ENCODE measurements around the gene HPCAL1. TPM values are rescaled to one million over a fixed set of nuclear protein-coding genes. Genes with fewer than 3 reads are reported as not detected.

The HPCAL1 gene
- total RNA-seq, 1 experiment from 2014 or later: 22.0 TPM

GRCh38 chr2:10415640-10416039 is 112.9 kb downstream of the HPCAL1 start:
- no peak for DNase-seq
- H3K4me3 ChIP-seq (ENCODE audit: insufficient read depth, low read depth, low read length): no peak overlapping the region
- no peaks in the 10 kb centered on the region for H3K36me3 ChIP-seq (replicated peaks; ENCODE audit: control insufficient read depth, insufficient read depth, low read length)
- H3K27me3 ChIP-seq (ENCODE audit: control insufficient read depth, insufficient read depth, low read length): no peaks in the 10 kb centered on the region

DNA sequence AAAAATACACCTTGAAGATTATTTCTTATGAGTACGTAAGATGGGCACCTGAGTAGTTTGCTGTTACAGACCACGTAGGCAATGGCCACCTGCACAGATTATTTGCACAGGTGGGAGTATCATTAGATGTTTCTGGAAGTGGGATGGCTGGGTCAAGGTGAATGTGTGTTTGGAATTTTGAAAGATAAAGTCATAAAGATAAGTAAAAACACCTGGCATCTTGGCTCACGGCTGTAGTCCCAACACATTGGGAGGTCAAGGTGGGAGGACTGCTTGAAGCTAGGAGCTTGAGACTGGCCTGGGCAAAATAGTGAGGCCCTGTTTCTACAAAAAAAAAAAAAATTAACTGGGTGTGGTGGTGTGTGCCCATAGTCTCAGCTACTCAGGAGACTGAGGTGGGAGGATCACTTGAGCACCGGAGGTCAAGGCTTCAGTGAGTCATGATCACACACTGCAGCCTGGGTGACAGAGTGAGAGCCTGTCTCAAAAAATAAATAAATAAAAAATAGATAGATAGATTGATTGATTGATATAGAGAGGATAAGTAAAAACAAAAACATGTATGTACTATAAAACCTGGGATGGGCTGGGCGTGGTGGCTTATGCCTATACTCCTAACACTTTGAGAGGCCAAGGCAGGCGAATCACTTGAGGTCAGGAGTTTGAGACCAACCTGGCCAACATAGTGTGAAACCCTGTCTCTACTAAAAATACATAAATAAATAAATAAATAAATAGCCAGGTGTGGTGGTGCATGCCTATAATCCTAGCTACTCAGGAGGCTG is 115.0 kb downstream of the HPCAL1 start:
- H3K4me3 ChIP-seq (ENCODE audit: insufficient read depth, low read depth, low read length): no peak overlapping the region
- no peaks in the 10 kb centered on the region for H3K27me3 ChIP-seq (ENCODE audit: control insufficient read depth, insufficient read depth, low read length)
- no peaks in the 10 kb centered on the region for H3K36me3 ChIP-seq (replicated peaks; ENCODE audit: control insufficient read depth, insufficient read depth, low read length)
- DNase-seq: no peak

DNA sequence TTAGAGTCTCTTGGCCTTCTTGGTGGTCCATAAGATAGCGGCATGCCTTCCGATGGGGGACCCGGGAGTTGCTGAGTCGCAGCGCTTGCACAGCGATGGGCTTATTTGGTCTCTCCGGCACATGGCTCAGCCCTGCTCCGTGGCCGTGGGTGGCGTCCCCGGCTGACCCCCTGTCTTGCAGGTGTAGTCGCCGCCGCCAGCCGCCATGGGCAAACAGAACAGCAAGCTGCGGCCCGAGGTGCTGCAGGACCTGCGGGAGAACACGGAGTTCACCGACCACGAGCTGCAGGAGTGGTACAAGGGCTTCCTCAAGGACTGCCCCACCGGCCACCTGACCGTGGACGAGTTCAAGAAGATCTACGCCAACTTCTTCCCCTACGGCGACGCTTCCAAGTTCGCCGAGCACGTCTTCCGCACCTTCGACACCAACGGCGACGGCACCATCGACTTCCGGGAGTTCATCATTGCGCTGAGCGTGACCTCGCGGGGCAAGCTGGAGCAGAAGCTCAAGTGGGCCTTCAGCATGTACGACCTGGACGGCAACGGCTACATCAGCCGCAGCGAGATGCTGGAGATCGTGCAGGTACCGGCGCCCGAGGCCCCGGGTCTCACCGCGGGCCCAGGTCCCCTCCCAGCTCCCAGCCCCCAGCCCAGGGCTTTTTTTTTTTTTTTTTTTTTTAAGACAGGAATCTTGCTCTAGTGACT is 117.0 kb downstream of the HPCAL1 start:
- Histone ChIP-seq H3K36me3 (replicated peaks; ENCODE audit: control insufficient read depth, insufficient read depth, low read length) (no peaks in the 10 kb centered on the region), H3K4me3 (ENCODE audit: insufficient read depth, low read depth, low read length) (no peak overlapping the region), H3K27me3 (ENCODE audit: control insufficient read depth, insufficient read depth, low read length) (no peaks in the 10 kb centered on the region)
- DNase-seq: no peak

DNA sequence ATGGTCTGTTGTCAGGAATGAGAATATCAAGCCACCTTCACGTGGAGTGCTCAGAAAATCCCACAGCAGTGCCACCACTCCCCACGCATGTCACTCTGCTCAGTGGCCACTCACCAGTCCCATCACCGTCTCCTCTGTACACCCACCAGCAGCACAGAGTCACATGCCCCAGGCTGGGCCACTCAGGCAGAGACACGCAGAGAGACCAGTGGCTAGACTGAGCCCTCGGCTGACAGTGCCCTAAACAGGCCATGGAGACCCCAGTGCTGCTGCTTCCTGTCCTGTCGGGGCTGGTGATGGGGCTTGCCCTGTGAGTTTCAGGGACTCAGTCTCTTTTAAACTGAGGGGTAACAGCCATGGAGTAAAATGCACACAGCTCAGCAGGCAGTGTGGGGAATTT is 119.5 kb downstream of the HPCAL1 start:
- no peak for DNase-seq
- H3K27me3 ChIP-seq (ENCODE audit: control insufficient read depth, insufficient read depth, low read length): no peaks in the 10 kb centered on the region

DNA sequence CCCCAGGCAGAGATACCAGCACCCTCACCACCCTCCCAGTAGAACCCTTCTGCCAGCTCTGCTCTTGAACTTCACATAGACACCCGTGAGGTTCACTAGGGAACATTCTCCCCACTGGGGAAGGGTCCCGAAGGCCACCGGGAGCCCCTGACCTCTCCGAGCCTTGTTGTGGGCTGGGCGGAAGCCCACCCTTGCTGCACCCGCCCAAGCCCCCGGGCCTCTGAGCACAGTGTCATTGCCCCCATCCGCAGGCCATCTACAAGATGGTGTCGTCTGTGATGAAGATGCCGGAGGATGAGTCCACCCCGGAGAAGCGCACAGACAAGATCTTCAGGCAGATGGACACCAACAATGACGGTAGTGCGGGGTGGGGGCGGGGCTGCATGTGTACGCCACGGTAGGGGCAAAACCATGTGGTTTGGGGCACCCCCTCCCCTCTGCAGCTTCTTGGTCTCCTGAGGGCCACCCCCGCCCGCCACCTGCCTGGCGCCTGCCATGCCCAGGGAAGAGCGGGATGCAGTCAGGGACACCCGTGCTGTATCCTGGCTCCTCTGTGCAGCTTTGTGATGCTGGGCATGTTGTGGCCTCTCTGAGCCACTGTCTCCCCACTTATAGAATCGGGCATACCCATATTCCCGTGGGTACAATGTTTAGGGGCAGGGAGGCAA is 120.2 kb downstream of the HPCAL1 start:
- H3K27me3 ChIP-seq (ENCODE audit: control insufficient read depth, insufficient read depth, low read length): no peaks in the 10 kb centered on the region
- H3K36me3 ChIP-seq (replicated peaks; ENCODE audit: control insufficient read depth, insufficient read depth, low read length): no peaks in the 10 kb centered on the region
- DNase-seq: no peak
- no peak overlapping the region for H3K4me3 ChIP-seq (ENCODE audit: insufficient read depth, low read depth, low read length)

More for the DNA sequence above, 119.5 kb downstream of the HPCAL1 start:
- no peaks in the 10 kb centered on the region for H3K36me3 ChIP-seq (replicated peaks; ENCODE audit: control insufficient read depth, insufficient read depth, low read length)
- H3K4me3 ChIP-seq (ENCODE audit: insufficient read depth, low read depth, low read length): no peak overlapping the region

DNA sequence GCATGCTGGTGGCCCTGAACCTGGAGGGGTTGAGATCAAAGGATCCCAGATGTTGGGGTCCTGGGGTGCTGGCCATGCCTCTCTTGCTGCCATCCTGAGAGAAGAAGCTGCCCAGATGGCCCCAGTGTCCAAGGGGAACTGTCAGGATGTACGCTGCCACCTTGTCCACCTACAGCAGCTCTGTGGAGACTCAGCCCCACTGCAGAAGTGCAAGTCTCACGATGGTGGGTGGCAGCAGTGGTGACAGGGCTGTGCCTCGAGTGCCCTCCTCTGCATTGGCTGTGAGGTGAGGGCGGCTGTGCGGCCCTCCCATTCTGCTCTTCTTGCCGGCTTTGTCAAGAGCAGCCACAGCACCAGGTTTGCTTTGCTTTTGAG is 120.7 kb downstream of the HPCAL1 start:
- DNase-seq: no peak
- no peak overlapping the region for H3K4me3 ChIP-seq (ENCODE audit: insufficient read depth, low read depth, low read length)
- no peaks in the 10 kb centered on the region for H3K36me3 ChIP-seq (replicated peaks; ENCODE audit: control insufficient read depth, insufficient read depth, low read length)
- H3K27me3 ChIP-seq (ENCODE audit: control insufficient read depth, insufficient read depth, low read length): no peaks in the 10 kb centered on the region

DNA sequence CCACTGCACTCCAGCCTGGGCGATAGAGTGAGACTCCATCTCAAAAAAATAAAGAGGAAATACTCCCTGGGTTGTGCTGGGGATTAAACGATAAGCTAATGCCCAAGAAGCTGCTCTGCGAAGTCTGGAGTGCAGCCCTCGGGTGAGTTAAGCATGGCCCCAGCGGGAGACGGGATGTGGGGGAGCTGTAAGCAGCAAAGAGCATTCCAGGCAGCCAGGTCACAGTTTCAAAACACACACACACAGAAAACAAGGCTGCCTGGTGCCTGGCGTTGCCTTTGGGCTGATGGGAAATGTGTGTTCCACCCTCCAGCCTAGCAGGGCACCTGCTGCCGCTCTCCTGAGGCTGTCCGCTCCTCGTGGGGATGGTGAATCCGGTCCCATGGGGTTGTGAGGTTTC is 121.3 kb downstream of the HPCAL1 start:
- H3K4me3 ChIP-seq (ENCODE audit: insufficient read depth, low read depth, low read length): no peak overlapping the region
- no peaks in the 10 kb centered on the region for H3K27me3 ChIP-seq (ENCODE audit: control insufficient read depth, insufficient read depth, low read length)
- no peak for DNase-seq
- no peaks in the 10 kb centered on the region for H3K36me3 ChIP-seq (replicated peaks; ENCODE audit: control insufficient read depth, insufficient read depth, low read length)

DNA sequence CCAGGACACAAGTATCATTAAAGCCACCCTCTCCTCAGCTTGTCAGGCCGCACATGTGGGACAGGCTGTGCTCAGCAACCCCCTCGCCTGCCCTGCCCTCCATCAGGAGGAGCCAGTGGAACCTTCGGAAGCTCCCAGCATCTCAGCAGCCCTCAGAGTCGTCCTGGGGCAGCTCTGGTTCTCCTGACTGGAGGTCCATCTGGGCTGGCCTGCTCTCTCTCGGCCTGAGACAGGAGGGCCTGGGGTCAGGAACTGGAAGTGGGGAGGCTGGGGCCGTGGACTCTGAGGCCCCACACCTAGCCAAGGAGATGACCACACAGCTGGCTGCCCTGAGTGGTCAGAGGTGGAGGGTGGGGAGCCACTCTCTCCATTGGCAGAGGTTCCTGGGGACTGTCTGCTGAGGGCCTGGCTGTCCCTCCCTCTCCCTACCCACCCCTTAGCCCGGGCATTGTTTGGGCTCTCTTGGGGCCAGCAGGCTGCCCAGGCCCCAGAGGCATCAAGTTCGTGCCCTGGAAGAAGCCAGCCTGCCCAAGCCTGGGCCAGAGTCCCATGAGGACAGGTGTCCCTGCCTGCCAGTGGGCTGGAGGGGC is 122.3 kb downstream of the HPCAL1 start:
- no peak overlapping the region for H3K4me3 ChIP-seq (ENCODE audit: insufficient read depth, low read depth, low read length)
- no peaks in the 10 kb centered on the region for H3K27me3 ChIP-seq (ENCODE audit: control insufficient read depth, insufficient read depth, low read length)
- H3K36me3 ChIP-seq (replicated peaks; ENCODE audit: control insufficient read depth, insufficient read depth, low read length): no peaks in the 10 kb centered on the region
- no peak for DNase-seq

- H3K36me3 ChIP-seq (replicated peaks; ENCODE audit: control insufficient read depth, insufficient read depth, low read length): no peaks in the 10 kb centered on the region
- H3K4me3 ChIP-seq (ENCODE audit: insufficient read depth, low read depth, low read length): no peak overlapping the region
- H3K27me3 ChIP-seq (ENCODE audit: control insufficient read depth, insufficient read depth, low read length): no peaks in the 10 kb centered on the region
Observed at GRCh38 chr2:10425699-10426098, 123.0 kb downstream of the HPCAL1 start.

DNA sequence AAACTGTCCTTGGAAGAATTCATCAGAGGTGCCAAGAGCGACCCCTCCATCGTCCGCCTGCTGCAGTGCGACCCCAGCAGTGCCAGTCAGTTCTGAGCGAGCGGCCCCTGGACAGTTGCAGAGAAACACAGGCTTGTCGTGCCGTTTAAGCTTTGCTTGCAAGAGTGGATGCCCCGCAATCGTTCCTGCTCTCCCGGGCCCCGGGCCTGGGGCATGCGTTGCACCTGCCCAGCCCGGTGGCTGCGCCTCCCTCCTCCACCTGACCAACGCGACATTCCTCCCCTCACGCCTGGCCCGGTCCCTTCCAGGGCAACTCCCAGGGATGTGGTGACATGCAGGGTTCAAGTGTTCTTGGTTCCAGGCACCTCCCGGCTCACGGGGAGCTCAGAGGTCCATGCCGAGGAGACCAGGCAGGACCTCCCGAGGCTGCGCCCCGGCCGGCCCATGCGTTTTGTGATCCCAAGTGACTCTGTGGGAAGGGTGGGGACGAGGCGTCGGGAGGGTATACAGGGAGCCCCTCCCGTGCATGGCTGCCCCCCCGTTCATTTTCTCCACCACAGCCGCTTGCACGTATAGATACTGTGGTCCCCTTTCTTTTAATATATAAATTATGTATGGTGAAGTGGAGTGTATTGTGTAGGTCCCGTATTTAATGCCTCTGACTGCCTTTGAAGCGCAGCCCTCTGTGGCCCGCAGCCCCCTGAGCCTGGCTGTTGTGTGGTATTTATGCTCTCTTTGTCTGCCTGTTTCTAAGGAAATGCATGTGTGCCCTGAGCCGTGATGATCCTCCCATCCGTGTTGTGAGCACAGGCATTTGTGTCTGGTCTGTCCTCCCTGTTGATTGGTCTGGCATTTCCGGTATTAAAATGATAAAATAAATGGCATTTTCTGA is 124.3 kb downstream of the HPCAL1 start:
- Histone ChIP-seq H3K36me3 (replicated peaks; ENCODE audit: control insufficient read depth, insufficient read depth, low read length) (no peaks in the 10 kb centered on the region), H3K4me3 (ENCODE audit: insufficient read depth, low read depth, low read length) (no peak overlapping the region), H3K27me3 (ENCODE audit: control insufficient read depth, insufficient read depth, low read length) (no peaks in the 10 kb centered on the region)
- DNase-seq: no peak

More at GRCh38 chr2:10425699-10426098, 123.0 kb downstream of the HPCAL1 start:
- DNase-seq: no peak

DNA sequence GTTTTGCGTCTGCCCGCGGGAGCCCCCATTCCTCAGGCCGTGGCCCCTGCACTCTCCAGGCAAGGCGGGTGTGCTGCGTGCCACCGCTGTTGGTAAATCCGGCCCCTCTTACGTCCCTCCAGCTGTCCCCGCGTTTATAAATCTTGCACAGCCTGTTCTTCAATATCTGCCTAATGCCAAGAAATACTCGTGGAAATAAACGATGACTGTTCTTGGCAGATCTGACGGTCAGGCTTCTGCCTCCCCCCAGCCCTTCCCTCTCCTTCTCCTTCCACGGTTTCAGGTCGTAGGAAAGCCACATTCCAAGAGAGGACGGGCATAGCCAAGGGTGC is 124.9 kb downstream of the HPCAL1 start:
- Histone ChIP-seq H3K36me3 (replicated peaks; ENCODE audit: control insufficient read depth, insufficient read depth, low read length) (no peaks in the 10 kb centered on the region), H3K4me3 (ENCODE audit: insufficient read depth, low read depth, low read length) (no peak overlapping the region), H3K27me3 (ENCODE audit: control insufficient read depth, insufficient read depth, low read length) (no peaks in the 10 kb centered on the region)
- no peak for DNase-seq

- Histone ChIP-seq H3K36me3 (replicated peaks; ENCODE audit: control insufficient read depth, insufficient read depth, low read length) (no peaks in the 10 kb centered on the region), H3K27me3 (ENCODE audit: control insufficient read depth, insufficient read depth, low read length) (no peaks in the 10 kb centered on the region), H3K4me3 (ENCODE audit: insufficient read depth, low read depth, low read length) (no peak overlapping the region)
- no peak for DNase-seq
Observed at GRCh38 chr2:10428355-10428754, 125.7 kb downstream of the HPCAL1 start.

DNA sequence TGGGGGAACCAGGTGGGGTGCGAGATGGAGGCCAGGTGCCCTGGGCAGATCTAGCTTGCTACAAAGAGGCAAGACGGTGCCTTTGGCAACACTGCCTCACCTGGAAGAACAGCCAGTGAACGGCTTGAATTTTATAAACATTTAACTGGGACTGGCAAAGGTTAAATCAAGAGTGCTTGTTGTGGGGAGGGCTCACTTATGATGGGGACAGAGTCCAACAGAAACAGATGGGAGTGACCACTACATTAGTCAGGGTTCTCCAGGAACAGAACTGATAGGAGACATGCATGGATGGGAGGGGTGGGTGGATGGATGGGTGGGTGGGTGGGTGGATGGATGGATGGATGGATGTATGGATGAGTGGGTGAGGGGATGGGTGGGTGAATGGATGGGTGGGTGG is 126.2 kb downstream of the HPCAL1 start:
- Histone ChIP-seq H3K27me3 (ENCODE audit: control insufficient read depth, insufficient read depth, low read length) (no peaks in the 10 kb centered on the region), H3K36me3 (replicated peaks; ENCODE audit: control insufficient read depth, insufficient read depth, low read length) (no peaks in the 10 kb centered on the region), H3K4me3 (ENCODE audit: insufficient read depth, low read depth, low read length) (no peak overlapping the region)
- DNase-seq: no peak
